GM19193 (cell line): ENCODE results near the gene ATRIP.

Experiments
- POLR2A ChIP-seq: IDR thresholded peaks from 4 replicates; pipeline ENCODE4 v1.6.1; 2011; ENCODE audit not compliant: insufficient read depth, insufficient read length; ENCODE audit errors: extremely low read depth

The ATRIP gene

DNA sequence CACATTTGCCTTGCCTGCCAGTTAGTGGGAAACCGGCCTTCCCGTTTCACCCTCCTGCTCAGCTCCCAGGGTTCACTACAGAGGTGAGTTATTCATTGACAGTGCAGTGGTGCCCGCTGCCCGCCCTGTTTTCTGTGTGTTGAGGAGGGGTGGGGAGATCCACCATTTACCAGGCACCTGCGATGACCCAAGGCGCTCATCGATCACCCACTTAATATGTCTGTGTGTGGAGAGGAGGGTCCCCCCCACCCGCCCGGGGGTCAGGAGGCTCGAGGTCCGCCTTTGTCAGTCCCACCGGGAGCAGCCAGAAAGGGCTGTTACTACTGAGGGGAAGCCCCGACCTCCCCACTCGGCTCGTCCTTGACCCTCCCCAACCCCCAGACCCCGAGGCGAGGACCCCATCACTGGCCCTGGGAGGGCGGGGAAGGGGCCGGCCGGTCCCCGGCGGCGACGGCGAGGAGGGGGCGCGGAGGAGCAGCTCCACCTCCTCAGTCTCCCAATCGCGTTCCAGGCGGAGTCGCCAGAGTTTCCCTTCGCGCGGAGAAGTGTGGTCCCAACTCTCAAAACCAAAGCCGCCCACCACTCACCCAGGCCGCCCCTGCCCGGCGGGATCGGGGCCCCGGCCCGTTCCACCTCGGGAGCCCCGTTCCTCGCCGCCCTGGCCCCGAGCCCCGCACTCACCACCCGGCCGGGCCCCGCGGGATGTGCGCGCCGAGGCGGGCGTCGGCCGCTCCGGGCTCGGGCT lies 17.8 kb upstream of the ATRIP start:
- no peak for TF ChIP-seq POLR2A

DNA sequence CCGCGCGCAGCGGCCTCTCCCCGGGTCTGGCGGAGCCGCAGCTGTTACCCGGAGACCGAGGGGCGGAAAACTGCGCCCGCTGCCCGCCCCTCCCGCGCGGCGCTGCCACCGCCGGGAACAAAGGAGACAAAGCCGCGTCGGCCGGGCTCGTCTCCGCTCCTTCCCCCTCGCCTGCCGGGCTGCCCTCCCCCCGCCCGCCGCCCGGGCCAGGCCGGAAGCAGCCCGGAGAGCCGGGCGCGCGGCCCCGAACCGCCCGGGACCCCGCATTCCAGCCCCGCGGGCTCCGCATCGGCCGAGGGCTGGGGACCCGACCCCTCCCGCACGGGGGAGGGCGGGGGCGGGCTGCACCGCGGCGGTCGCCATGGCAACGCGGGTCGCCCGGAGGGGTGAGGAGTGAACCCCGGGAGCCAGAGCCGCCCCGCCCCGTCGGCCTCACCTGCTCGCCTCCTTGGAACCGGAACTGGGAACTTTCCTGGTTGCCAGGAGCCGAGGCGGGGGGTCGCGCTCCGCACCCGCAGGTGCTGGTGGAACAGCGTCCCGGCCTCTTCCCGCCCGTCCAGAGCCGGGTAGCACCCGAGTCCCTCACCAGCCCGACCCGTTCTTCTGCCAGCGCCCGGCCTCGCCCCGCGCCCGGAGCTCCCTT lies 17.1 kb upstream of the ATRIP start:
- TF ChIP-seq POLR2A, result no peak

DNA sequence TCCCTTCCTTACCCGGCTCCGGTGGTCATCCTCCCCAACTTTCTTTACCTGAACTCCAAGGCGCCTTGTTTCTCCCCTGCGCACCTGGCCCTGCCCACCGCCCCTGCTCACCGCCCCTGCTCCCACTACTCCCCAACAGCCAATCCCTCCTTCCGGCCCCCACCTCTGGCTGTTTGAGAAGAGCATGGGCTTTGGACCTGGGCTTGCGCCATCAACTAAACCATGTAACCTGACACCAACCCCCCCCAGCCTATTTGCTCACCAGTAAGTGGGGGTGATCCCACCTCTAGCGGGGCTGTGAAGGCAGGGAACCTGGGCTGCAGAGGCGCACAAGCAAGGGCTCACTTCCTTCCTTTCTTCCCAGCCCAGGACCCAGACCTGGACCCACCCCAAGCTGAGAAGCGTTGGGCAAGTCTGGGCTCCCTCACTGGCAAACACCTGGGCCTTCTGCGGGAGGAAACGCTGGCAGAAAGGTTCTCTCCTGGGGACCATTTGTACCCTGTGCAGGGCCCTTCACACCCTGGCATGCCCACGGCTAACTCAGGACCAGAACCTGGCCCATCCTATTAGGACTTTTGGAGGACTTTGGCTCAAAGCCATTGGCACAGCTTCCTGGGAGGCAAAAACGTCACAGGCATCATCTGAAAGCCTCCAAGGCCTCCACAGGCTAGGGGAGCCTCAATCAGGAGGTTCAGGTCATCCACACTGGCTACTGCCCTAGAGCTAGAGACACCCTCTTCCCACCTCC lies 16.4 kb upstream of the ATRIP start, which contains the start of gene PLXNB1:
PLXNB1 (minus strand) TSS at position 127 of the 748 bp plus-strand sequence. CDS start 5,475 bp downstream, outside the sequence.
- no peak for TF ChIP-seq POLR2A

DNA sequence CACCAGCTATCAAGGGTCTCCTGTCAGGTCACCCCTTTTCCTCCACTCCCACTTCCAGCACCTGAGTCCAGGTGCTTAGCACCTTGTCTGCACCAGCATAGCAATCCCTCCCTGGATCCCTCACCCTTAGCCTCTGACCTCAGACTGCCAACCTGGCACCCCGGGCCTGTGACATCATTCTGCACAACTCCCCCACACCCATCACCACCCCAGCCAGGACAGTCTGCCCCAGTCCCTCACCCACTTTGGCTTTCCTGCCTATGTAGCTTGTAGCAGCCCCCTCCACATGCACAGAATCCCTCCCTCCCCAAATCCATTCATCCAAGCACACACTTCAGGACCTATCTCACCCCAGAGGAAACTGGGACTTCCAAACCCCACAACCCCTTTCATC lies 15.8 kb upstream of the ATRIP start:
- TF ChIP-seq POLR2A, result no peak

DNA sequence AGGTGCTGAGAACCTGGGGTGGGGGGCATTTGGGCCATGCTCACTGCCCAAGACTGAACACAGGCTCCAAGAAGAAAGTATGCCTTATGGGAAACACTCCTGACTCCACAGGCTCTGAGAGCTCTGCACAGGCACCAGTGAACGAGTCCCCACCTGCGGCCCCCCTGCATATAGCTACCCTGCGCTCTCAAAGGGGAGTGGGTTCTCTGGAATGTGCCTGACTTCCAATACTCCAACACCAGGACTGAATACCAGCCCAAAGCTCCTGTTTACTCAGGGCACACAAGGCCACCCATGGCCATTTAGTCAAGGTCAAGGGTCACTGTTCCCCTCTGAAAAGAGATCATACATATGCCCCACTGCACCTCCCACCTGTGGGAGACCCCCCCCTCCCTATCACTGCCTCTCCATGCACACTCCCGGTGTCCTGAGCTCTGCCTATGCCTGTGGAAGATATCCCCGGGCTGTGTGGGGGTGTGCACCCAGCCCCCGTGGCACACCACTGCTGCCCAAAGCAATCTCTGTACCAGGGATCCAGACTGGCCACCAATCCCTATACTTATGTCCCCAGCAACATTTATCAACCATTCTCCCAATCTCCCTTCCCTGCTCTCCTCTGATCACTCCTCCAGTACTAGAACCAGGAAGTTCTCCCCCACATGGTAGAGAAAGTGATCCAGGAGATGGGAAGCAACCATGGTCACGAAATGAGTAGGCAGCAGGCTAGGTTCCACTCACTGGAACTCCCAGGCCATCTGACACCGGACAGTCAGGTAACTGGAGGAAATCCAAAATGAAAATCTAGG lies 15.1 kb upstream of the ATRIP start:
- TF ChIP-seq POLR2A, result no peak

DNA sequence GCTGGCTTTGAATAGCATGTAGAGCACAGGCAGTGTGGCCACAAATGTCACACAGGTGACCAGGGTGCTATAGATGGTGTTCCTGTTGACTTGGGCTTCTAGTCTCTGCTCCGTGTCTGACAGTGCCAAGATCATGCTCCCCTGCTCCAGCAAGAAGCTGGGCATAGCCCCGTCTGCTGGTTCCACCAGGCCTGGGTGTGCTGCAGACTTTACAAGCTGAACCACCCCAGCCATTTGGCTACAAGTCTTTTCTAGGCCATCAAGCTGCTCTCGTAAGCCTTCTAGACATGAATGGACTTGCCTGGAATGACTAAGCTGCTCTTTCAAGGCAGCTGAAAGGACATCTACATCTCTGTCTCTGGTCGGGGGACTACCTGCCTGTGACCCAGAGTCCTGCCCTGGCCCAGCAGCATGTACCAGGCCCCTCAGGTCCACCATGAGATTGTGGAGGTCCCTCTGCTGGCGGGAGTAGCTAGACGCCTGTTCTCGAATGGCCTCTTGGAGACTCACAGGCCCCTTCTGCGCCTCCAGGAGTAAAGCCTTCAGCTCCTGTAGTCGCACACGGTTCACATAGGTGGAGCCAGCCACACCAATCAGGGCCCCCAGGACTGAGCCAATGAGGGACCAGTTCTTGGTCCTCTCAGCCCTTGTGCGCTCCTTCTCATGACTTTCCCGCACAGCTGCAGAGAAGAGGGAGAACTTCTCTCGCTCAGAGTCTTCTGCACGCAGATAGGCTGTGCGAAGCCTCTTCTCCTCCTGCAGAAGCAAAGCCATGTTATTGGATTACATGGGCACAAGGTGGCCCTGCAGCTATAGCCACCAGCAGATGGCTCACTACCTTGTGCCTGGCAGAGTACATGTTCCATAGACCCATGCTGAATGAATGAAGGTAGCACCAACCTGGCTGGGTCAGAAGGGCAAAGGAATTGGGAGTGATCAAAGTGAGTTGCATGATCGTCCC lies 13.8 kb upstream of the ATRIP start:
- no peak for TF ChIP-seq POLR2A

DNA sequence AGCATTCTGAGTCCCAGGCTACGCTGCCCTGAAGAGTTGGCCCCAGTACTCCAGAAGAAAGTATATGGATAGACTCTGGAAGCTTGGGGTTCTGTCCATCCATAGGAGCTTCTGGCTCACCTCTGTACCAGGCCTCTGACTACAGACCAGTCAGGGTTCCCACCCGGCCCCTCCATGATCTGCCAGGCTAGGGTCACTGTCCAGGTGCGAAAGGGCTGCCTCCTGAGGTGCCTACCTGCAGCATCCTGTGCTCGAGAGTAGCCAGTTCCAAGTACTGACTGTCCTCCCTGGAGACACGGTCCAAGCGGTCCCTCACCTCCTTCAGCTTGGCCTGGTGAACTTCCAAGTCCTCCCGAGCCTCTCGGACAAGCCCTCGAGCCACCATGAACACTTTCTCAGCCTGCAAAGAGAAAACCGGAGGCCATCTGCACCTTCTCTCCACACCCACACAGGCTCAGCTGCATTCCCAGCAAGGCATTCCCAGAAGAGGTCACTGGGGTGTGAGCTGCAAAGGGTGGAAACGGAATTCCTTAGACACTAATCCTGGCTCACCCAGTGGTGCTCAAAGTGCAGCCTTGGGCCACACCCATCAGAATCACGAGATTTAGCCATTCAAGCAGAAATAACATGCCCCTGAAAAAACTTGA lies 12.9 kb upstream of the ATRIP start:
- no peak for TF ChIP-seq POLR2A

DNA sequence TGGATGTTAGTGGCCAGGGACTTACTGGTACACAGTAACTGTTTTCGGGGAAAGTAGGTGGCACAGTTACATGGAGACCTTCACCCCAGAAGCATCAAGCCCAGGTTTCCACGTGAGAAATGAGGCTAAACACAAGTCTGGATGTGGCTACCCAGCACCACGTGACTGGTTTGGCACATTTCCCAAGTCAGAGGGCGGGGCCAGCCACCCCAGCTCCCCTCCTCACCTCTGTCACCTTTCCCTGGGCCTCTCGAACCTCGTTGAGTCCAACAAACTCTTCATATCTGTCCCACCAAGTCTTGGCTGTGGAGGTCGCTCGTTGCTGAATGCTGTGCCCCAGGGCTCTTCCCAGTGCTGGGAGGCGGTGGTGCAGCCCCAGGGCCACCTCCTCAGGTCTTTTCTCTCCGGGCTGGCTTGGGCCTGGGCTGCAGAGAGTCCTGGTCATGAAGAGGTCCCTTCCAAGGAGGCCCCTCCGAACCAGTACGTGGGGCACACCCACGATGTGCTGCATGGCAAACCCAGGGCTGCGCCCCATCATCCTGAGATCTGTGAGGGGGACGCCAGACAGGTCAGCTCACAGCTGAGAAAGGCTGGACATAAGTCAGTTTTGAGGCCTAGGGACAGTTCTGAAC lies 11.8 kb upstream of the ATRIP start:
- TF ChIP-seq POLR2A, result no peak

DNA sequence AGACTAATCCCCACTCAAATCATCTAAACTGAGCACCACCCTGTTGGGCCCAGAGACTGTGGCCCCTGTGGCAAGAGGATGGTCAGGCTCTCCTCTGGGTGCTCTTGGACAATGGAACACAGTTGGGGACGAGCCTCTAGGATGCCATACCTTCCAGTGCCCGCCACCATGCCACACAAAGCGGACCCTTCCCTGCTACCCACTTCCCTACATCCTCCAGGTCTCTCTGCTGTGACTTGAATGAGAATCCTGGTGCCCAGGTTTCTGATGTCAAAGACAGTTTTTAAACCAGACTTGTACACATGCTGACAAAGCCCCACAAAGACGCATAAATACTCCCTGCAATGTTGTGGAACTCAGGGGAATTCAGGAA lies 11.3 kb upstream of the ATRIP start:
- TF ChIP-seq POLR2A, result no peak

DNA sequence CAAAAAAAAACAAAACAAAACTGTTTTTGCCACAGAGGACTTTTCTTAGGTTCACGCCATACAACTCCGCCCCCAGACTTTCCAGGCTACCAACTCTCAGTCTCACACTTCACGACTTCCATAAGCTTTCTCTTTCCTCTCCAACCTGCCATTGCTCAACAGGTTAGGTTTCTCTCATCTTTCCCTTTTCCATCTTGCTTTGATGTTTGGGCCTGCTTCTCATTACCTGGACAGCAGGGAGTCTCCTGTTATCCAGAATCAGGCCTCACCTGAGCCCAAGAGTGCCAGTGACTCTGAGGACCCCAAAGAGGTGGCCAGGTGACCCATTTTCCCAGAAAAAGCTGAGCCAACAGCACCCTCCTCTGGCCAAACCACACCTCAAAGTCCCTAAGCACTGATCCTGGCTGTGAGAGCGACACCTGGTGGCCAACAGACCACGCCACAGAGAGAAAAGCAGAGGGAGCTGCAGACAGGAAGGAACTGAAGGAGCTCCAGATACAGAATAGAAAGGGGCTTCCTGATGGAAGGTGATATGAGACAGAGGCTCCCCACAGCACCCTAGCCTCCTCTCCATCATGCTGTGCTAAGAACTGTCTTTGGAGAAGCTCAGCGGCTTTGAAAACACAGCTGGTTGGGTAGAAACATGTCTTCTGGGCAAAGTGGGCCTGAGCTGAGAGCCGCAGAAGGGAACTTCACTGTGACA lies 10.6 kb upstream of the ATRIP start:
- no peak for TF ChIP-seq POLR2A

DNA sequence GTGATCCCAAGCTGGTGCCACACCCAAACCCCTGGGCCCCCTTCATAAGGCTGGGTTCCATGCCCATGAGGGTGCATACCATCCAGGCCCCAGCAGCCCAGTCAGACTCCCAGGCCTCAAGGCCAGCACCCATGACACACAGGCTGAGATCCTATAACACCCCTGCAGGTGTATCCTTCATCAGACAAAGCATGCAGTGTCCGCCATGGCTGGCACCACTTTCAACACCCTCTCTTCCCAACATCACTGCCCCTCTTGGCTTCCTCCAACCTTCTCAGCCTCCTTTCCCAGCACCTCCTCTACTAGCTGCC lies 10.1 kb upstream of the ATRIP start:
- TF ChIP-seq POLR2A, result no peak

DNA sequence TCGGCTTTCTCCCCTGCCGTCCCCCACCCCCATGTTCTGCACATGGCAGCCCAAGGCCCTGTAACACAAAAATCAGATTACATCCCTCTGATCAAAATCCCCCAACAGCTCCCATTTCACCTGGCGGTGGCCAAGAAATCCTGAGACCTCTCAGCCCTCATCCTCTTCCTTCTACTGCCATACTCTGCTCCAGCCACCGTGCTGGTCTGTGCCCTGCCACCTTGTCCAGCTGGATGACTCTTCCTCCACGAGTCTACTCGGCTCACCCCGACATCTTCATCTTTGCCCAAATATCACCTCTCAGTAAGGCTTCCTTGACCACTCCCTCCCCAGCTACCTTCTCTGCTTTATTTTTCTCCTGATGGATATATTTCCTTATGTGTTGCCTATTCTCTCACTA lies 9.7 kb upstream of the ATRIP start:
- no peak for TF ChIP-seq POLR2A
